Jurkat, Clone E6-1 (cell line): ENCODE data around the gene HTRA1. TPM values are rescaled to one million over a fixed set of nuclear protein-coding genes. Genes with fewer than 3 reads are reported as not detected.

Source experiments
- DNase-seq: peaks from one replicate; pipeline ENCODE4 v3.0.0-alpha.2; 2011; ENCODE audit warnings: low read depth, low spot score
- H3K4me3 ChIP-seq: 2 replicates; pipeline ENCODE4 v1.5.1; 2011; ENCODE audit warnings: mild to moderate bottlenecking, low read length, control low read depth, moderate library complexity
- polyA plus RNA-seq: library from polyadenylated mRNA; unstranded; fragments of >200 nt; gene quantifications from one replicate; pipeline ENCODE4 v1.2.1, GENCODE V29; 2012; ENCODE audit warnings: missing spikeins; ENCODE audit not compliant: insufficient read length, insufficient read depth

Gene HTRA1
- not detected for polyA plus RNA-seq

DNA sequence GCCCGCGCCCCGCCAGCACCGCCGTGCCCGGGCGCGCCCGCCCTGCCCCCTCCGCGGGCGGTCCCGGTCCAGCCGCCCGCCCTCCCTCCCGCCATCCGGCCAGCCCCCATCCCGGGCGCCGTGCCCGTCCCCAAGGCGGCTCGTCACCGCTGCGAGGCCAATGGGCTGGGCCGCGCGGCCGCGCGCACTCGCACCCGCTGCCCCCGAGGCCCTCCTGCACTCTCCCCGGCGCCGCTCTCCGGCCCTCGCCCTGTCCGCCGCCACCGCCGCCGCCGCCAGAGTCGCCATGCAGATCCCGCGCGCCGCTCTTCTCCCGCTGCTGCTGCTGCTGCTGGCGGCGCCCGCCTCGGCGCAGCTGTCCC lies at the start of gene HTRA1:
Gene HTRA1 (plus strand): TSS at position 187 of the 362 bp plus-strand sequence. CDS start 100 bp downstream, at position 287.
- H3K4me3 ChIP-seq = no peak within 1 kb of the TSS
- DNase-seq = no peak

DNA sequence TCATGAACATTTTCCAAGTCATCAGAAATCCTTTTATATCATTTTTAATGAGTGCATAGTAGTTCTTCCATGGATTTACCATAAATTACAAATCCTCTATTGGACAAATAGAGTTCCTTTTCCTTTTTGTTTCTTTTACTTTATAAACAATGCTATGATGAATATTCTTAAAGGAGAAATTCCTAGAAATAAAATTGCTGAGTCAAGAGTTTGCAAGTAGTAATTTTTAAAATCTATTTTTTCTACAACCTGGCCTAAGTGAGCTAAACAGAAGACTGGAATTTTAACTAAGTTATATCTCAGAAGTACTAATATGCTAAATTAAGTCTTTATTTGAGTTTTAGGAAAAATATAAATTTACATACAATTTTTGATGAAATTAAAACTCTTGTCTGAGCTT lies 48.0 kb upstream of the HTRA1 start:
- H3K4me3 ChIP-seq = no peak overlapping the region
- DNase-seq = no peak

DNA sequence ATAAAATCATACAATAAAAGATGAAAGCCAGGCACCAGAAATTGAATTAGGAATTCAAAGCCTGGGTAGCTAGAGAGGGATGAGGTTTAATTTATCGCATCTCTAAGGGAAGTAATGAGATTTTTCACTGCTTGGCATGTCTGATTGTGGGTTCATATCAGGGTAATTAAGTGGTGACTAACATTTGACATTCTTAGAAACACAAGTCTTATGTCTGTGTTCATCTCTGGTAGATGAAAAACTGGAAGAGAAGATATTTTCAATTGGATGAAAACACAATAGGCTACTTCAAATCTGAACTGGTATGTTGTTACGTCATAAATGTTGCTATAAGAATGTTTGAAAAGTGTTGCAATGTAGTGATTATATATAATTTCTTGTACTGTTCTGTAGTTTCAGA lies 43.7 kb upstream of the HTRA1 start:
- DNase-seq = no peak

DNA sequence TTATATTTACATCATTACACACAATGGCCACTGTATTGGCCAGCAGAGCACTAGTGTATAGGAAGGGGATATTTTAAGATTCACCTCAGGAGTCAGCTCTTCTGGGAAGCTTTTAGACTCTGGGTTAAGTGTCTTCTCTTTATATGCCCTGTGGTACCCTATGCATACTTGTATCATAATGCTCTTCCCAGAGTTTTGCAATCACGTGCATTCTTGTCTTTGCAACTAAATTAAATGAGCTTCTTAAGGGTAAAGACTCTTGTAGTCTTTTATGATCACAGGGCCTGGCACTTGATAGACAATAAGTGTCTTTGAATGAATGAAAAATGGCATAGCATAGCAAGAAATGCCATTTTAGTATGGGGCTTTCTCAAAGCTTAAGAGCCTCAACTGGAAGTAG lies 42.3 kb upstream of the HTRA1 start:
- no peak overlapping the region for H3K4me3 ChIP-seq

More for the DNA sequence above, 43.7 kb upstream of the HTRA1 start:
- no peak overlapping the region for H3K4me3 ChIP-seq

DNA sequence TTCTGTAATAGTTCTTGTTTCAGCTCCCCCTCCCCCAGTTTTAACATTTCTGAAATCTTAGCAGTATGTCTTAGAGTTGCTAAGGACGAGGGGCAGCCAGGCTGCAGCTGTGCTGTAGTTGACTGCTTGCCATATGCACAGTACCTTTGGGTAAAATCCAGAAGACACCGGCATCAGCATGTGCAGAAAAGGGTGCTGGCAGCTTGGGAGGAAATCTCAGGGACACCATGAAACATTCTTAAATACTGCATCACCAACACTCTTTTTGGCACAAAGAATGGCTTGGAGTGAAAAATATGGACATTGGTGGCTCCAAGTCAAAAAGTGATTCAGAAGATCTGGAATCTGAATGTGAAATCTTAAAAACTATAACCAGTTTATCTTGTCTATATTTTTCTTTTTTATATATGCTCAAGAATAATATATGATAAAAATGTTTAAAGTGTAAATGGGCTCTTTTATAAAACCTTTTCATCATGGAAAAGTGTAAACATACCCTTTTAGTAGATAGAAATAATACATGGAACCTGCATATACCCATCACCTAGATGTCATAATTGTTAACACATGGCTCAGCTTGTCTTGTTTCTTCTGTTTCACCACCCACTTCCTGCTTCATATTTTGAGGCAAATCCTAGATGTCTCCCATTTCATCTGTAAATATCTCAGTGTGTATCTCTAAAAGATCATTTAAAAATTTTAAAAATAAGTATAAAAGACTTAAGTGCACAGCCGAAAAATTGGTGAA lies 41.3 kb upstream of the HTRA1 start:
- H3K4me3 ChIP-seq = no peak overlapping the region
- no peak for DNase-seq

More for the DNA sequence above, 42.3 kb upstream of the HTRA1 start:
- DNase-seq = no peak

DNA sequence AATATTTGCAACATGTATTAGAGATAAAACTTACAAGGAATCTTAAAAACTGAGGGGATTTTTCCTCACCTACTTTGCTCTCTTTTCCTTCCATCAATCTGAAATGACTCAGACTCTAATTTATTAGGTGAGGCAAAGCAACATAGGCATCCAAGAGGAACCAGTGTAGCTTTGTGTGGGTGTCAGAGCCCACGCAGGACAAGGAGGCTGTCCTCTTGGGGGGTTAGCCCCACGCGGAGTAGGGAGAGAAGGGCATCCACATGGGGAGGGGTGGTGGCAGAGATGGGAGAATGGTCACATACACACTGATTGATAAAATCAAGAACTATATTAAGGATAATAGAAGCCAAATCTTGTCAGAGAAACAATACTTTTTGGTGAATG lies 40.7 kb upstream of the HTRA1 start:
- H3K4me3 ChIP-seq = no peak overlapping the region
- DNase-seq = no peak

DNA sequence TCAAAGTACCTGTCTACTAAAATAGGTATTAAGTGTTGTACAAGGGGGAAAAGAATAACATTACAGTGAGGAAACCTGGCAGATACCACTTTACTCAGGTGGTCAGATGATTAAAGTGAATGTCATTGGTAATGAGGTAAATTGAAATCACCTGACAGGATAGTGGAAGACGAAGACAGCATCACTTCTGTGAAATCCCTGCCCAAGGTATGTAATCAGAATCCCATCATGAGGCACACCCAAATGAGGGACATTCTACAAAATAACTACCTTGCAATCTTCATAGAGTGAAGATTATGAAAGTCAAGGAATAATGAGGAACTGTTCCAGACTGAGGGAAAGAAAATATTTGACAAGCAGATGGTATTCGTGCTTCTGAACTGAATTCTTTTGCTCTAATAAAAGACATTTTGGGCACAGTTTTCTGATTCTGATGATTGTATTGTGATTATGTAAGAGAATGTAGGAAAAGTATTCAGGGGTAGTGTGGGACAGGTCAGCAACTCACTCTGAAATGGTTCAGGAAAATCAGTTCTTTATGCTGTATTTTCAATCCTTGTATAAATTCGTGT lies 40.2 kb upstream of the HTRA1 start:
- DNase-seq = no peak
- H3K4me3 ChIP-seq = no peak overlapping the region

DNA sequence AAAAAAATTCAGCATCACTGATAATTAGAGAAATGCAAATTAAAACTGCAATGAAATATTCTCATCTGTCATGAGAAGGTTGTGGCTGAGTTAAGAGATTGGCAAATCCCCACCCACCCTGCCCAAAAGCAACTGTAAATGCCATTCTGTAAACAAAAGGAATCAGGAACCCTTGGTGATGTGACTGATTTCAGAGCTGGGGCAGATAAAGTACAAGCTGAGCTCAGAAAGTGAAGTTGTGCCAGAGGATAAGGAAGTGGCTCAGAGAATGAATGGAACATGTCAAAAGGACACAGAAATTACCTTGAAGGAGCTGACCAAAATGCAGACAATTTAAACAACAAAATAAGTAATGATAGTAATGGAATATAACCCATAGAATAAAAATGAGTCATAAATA lies 39.6 kb upstream of the HTRA1 start:
- DNase-seq = no peak
- H3K4me3 ChIP-seq = no peak overlapping the region

DNA sequence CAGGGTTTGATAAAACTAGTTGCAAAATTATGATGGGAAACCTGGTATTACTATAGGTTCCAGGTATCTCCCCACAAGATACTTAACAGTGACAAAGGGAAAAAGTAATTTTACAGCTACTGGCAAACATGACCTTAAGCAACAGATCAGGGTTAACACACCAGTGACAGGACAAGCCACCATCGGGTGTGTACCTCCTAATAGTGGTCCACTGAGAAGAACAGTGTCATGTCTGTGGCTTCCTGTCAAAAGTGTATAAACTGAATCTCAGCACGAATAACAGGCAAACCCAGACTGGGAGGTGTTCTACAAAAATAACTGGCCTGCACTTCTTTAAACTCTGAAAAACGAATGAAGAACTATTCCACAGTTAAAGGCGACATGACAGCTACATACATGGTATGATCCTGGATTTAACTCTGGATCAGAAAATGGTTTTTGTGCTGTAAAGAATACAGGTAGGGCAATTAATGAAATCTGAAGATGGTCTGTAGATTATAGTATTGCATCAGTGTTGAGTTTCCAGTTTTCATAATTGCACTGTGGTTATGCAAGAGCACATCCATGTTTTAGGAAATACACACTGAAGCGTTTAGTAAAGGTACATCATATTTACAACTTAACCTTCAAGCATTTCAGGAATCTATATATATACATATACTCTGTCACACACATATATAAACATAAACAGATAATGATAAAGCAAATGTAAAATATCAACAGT lies 38.9 kb upstream of the HTRA1 start:
- no peak overlapping the region for H3K4me3 ChIP-seq
- no peak for DNase-seq

DNA sequence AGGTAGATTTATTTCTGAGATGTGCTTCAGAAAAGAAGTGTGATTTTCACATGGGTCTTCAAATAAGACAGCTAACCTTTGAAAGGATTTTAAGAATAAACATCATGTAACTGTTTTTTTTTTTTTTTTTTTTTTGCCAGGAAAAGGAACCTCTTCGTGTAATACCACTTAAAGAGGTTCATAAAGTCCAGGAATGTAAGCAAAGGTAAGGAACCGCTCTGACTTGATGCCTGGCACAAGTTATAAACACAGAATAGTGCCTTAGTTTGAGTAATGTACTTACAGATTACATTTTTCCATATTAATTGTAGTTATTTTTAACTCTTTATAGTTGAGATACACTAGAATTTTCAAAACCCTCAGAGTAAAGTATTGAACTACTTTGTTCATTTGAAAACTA lies 37.3 kb upstream of the HTRA1 start:
- no peak overlapping the region for H3K4me3 ChIP-seq
- DNase-seq = no peak

DNA sequence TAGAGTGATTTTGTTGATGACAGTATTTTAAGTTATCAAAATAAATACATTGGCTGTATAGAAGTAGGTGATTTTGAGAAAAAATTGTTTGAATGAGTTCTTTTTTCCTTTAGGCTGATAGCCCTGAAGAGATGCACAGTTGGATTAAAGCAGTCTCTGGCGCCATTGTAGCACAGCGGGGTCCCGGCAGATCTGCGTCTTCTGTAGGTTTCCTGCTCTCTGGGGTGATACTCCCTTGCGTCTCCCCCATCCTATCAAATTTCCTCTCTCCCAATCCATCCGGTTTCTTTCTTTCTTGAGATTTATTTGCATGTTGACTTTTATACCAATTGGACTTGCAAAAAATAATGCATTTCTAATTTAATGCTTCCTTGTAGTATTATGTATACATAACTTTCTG lies 34.5 kb upstream of the HTRA1 start:
- no peak for DNase-seq

DNA sequence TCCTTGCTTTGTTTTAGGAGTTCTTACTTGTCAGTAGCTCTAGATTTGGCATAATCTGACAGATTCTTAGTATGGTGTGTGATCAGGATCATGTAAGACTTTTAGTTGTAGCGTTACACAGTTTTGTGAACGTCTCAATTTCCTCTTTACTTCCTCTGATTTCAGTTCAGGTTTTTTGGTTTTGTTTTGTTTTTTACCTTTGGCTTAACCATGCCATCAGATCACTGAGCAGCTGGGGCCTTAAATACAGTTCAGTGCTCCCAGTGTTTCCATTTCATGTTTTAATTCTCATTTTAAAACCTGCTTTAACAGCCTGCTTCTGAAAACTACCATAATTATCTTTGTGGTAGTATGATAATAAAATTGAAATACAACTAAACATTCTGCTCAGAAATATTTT lies 34.1 kb upstream of the HTRA1 start:
- no peak for DNase-seq
- no peak overlapping the region for H3K4me3 ChIP-seq

More for the DNA sequence above, 34.5 kb upstream of the HTRA1 start:
- no peak overlapping the region for H3K4me3 ChIP-seq

DNA sequence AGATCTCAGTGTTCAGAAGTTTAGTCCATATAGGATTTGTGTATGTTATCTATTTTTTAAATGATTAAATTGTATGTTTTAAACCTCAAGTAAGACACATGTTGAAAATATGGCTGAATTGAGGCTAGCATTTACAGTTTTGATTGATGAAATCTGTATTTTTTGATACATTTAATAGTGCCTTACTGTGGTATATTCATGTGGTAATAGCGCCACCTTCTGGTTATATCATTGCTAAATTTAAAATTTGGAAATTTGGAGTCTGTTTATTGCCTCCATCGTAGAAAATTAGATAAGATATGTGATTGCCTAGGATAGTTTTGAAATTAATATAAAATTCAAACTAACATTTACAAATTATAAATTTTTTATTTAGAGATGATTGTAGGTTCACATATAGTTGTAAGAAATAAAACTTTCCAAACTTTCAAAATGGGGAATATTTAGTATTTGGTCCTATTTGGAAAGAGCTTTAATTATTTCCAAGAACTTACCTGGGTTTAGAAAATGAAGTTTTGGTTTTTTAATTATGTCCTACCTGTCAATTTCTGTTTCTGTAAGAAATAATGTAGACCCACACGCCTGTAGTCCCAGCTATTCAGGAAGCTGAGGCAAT lies 26.0 kb upstream of the HTRA1 start:
- H3K4me3 ChIP-seq = no peak overlapping the region
- DNase-seq = peak; percentile 46

DNA sequence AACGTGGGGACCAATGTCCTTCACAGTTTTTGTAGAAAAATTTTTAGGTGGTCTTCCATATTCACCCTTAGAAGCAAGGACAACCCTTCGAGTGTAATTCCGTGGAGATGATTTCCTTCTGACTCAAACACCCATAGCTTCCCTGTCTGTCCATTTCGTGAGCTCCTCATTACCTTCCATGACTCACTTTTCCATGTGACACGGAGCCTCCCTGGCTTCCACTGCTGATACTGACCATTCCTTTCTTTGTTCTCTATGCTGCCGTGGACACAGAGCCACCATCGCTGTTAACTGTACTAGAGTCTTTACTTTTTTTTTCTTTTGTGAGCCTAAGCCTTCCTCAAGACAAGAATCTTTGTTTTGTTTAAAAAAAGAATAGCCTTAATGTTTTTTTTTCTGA lies 19.4 kb upstream of the HTRA1 start:
- DNase-seq = no peak
- no peak overlapping the region for H3K4me3 ChIP-seq

DNA sequence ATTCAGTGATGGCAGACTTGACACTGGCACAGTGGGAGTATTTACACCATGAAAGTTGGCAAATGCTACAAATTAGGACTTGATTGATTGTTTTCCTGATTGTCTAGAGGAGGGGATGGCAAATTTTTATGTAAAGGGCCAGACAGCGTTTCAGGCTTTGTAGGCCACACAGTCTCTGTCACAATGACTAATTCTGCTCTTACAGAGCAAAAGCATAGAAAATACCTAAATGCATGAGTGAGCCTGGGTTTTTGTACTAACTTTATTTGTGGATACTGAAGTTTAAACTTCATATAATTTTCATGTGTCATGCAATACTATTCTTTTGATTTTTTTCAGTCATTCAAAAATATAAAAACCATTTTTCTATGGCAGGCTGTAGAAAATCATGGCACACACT lies 15.9 kb upstream of the HTRA1 start:
- no peak for DNase-seq
- no peak overlapping the region for H3K4me3 ChIP-seq

DNA sequence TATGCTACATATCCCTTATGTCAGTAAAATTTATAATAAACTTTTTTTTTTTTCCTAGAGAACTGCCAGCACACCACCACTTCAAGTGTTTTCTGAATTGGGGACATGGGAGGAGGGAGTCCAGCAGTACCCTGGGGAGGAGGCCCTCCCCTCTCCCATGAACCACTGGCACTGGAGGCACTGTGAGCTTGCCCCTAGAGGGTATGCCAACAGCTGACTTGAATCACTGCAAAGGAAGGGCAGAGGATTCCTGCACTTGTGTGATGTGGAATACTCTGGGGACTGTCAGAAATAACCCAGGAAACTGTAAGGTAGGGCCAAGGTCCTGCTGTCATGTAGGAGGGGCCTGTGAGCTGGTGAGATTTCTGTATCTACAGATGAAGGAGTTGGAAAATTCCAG lies 15.4 kb upstream of the HTRA1 start:
- no peak for DNase-seq
- no peak overlapping the region for H3K4me3 ChIP-seq

DNA sequence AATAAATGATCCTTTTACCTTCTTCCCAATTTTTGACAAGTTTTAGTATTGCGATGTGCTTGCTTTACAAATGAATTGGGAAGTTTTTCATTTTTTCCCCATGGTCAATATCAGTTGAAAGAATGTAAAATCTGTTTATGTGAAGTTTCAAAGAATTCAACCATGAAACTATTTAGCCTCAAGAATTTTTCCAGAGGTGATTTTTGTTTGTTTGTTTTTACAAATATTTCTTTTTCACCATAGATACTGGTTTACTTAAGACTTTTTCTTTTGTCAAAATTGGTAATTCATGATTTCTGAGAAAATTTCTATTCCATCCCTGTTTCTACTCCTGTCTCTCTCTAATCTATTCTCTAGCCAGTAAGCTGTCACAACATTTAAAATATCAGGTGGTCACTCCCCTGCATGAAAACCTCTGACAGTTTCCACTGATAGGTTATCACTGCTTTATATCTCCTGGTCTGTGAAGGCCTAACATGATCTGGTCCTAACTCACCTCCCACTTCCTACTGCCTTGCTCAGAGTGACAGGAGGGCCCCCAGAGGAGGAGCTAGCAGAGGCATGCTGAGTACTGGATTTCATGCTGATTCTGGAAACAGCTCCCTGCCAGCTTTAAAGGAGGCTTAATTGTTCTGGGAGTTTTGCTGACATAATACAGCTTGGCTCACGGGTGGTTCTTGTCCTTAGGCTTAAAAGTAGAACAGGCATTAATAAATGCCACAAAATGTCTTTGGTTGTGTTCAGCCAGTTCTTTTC lies 14.5 kb upstream of the HTRA1 start:
- H3K4me3 ChIP-seq = no peak overlapping the region
- DNase-seq = no peak

DNA sequence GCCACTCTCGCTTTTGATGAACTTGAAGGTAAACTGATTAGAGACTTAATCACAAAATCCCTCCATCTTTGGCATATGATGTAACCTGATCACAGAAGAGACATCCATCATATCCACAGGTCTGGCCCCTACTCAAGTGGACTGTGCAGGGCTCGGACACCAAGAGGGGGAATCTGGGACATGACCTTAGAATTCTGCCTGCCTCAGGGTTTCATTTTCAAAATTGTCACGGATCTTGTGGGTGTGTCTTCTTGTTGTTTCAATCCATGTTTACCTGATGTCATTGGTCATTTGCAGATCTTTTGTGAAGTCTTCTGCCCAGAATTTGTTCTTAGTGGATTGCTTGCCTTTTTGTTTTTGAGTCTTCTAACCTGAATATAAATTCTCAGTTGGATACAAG lies 12.8 kb upstream of the HTRA1 start:
- DNase-seq = no peak

DNA sequence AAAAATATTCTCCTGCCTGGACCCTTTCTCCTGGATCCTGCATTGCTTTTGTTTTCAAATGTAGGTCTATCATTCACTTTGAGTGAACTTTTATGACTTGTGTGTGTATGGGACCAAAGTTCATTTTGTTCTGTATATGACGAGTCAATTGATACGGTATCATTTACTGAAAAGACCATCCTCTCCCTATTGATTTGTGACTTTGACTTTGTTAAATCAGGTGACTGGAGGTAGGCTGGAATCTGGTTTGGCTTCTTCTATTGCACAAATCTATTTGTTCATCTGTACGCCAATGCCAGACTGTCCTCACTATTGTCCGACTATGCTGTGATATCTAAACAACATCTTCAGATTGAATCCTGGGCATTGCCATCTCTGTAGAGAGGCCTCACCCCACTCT lies 12.2 kb upstream of the HTRA1 start:
- no peak for DNase-seq
- H3K4me3 ChIP-seq = no peak overlapping the region

More for the DNA sequence above, 12.8 kb upstream of the HTRA1 start:
- no peak overlapping the region for H3K4me3 ChIP-seq
